H9 (cell line): ENCODE data around the gene GALNT15. TPM values are rescaled to one million over a fixed set of nuclear protein-coding genes. Genes with fewer than 3 reads are reported as not detected.

Experiments
- DNase-seq: peaks from one replicate; pipeline ENCODE4 v3.0.0-alpha.2; 2017
- H2AFZ ChIP-seq: one replicate; pipeline ENCODE4 v1.6.1; 2013; ENCODE audit warnings: mild to moderate bottlenecking, low read length, control low read depth, moderate library complexity
- H2AK5ac ChIP-seq: 2 replicates; pipeline ENCODE4 v1.6.1; 2013; ENCODE audit warnings: low read length, control low read depth, mixed read lengths; ENCODE audit not compliant: insufficient read length
- H2BK120ac ChIP-seq: one replicate; pipeline ENCODE4 v1.6.1; 2013; ENCODE audit warnings: low read depth, mild to moderate bottlenecking, low read length, control low read depth, inconsistent platforms; ENCODE audit not compliant: poor library complexity, severe bottlenecking
- H2BK12ac ChIP-seq: 2 replicates; pipeline ENCODE4 v1.6.1; 2013; ENCODE audit warnings: low read length, control low read depth, mixed read lengths, low read depth; ENCODE audit not compliant: insufficient read length
- H2BK15ac ChIP-seq: 2 replicates; pipeline ENCODE4 v1.6.1; 2013; ENCODE audit warnings: low read depth, low read length, control low read depth
- H2BK20ac ChIP-seq: one replicate; pipeline ENCODE4 v1.6.1; 2013; ENCODE audit warnings: low read depth, mild to moderate bottlenecking, low read length, control low read depth, inconsistent platforms; ENCODE audit not compliant: poor library complexity, severe bottlenecking
- H2BK5ac ChIP-seq: 2 replicates; pipeline ENCODE4 v1.6.1; 2013; ENCODE audit warnings: low read length, control low read depth, mixed read lengths; ENCODE audit not compliant: insufficient read length
- H3K14ac ChIP-seq: 2 replicates; pipeline ENCODE4 v1.6.1; 2013; ENCODE audit warnings: low read length, control low read depth; ENCODE audit not compliant: insufficient read depth
- H3K18ac ChIP-seq: 2 replicates; pipeline ENCODE4 v1.6.1; 2013; ENCODE audit warnings: low read depth, mild to moderate bottlenecking, mixed read lengths, low read length, control low read depth; ENCODE audit not compliant: insufficient read length
- H3K23ac ChIP-seq: 2 replicates; pipeline ENCODE4 v1.6.1; 2013; ENCODE audit warnings: low read length, control low read depth, mixed read lengths, low read depth; ENCODE audit not compliant: insufficient read length
- H3K23me2 ChIP-seq: 2 replicates; pipeline ENCODE4 v1.6.1; 2013; ENCODE audit warnings: low read depth, mild to moderate bottlenecking, mixed read lengths, low read length, control low read depth; ENCODE audit not compliant: insufficient read length, poor library complexity, severe bottlenecking
- H3K27ac ChIP-seq: 2 replicates; pipeline ENCODE4 v1.5.1; 2013; ENCODE audit warnings: low read length, control low read depth, mixed read lengths, low read depth; ENCODE audit not compliant: insufficient read length
- H3K27me3 ChIP-seq: 2 replicates; pipeline ENCODE4 v1.6.1; 2013; ENCODE audit warnings: low read length, control low read depth, inconsistent platforms; ENCODE audit not compliant: insufficient read depth
- H3K4ac ChIP-seq: 2 replicates; pipeline ENCODE4 v1.6.1; 2013; ENCODE audit warnings: low read depth, mild to moderate bottlenecking, control low read depth, inconsistent platforms, low read length, moderate library complexity
- H3K4me1 ChIP-seq: 2 replicates; pipeline ENCODE4 v1.6.1; 2013; ENCODE audit warnings: low read length, control low read depth, inconsistent platforms; ENCODE audit not compliant: insufficient read depth
- H3K4me2 ChIP-seq: 2 replicates; pipeline ENCODE4 v1.6.1; 2013; ENCODE audit warnings: low read length, control low read depth, mixed read lengths; ENCODE audit not compliant: insufficient read length, insufficient read depth
- H3K56ac ChIP-seq: 2 replicates; pipeline ENCODE4 v1.6.1; 2013; ENCODE audit warnings: low read depth, mild to moderate bottlenecking, mixed read lengths, low read length, control low read depth; ENCODE audit not compliant: insufficient read length
- H3K79me1 ChIP-seq: 2 replicates; pipeline ENCODE4 v1.6.1; 2013; ENCODE audit warnings: low read depth, mild to moderate bottlenecking, moderate library complexity, low read length, control low read depth, inconsistent platforms; ENCODE audit not compliant: insufficient read depth, poor library complexity, severe bottlenecking
- H3K79me2 ChIP-seq: 2 replicates; pipeline ENCODE4 v1.6.1; 2013; ENCODE audit warnings: low read length, control low read depth, inconsistent platforms; ENCODE audit not compliant: insufficient read depth
- H3K9ac ChIP-seq: 2 replicates; pipeline ENCODE4 v1.6.1; 2013; ENCODE audit warnings: low read length, control low read depth, mixed read lengths; ENCODE audit not compliant: insufficient read length; ENCODE audit errors: extremely low read depth
- H3K9me3 ChIP-seq: one replicate; pipeline ENCODE4 v1.6.1; 2013; ENCODE audit warnings: low read depth, low read length, inconsistent platforms; ENCODE audit not compliant: control insufficient read depth
- H3T11ph ChIP-seq: one replicate; pipeline ENCODE4 v1.6.1; 2013; ENCODE audit warnings: mild to moderate bottlenecking, low read length, control low read depth, inconsistent platforms
- H4K20me1 ChIP-seq: one replicate; pipeline ENCODE4 v1.6.1; 2013; ENCODE audit not compliant: control insufficient read depth, insufficient read length, insufficient read depth
- H4K5ac ChIP-seq: 2 replicates; pipeline ENCODE4 v1.6.1; 2013; ENCODE audit warnings: low read depth, mild to moderate bottlenecking, mixed read lengths, low read length, control low read depth; ENCODE audit not compliant: insufficient read length
- H4K8ac ChIP-seq: replicated peaks from 2 replicates; pipeline ENCODE4 v1.6.1; 2013; ENCODE audit warnings: low read length, control low read depth, mixed read lengths, low read depth; ENCODE audit not compliant: insufficient read length
- H4K91ac ChIP-seq: 2 replicates; pipeline ENCODE4 v1.6.1; 2013; ENCODE audit warnings: low read depth, mild to moderate bottlenecking, moderate library complexity, mixed read lengths, low read length, control low read depth; ENCODE audit not compliant: insufficient read length
- H3K27ac Mint-ChIP-seq, 3 experiments: 2 replicates in 2 of 3; 3 replicates in 1 of 3; pipeline ENCODE4 v1.8.0; 2020 to 2021; ENCODE audit warnings: mixed read lengths in 3 of 3, mild to moderate bottlenecking in 1 of 3, moderate library complexity in 1 of 3
- H3K27me3 Mint-ChIP-seq: 2 replicates; pipeline ENCODE4 v1.8.0; 2021; ENCODE audit warnings: low read depth, mild to moderate bottlenecking, moderate library complexity, mixed read lengths
- H3K36me3 Mint-ChIP-seq, 3 experiments: 2 replicates in 2 of 3; 3 replicates in 1 of 3; pipeline ENCODE4 v1.8.0; 2020 to 2021; ENCODE audit warnings: low read depth in 3 of 3, mixed read lengths in 3 of 3; ENCODE audit not compliant: insufficient read depth in 1 of 3
- H3K4me1 Mint-ChIP-seq, 2 experiments: 2 replicates each; pipeline ENCODE4 v1.8.0; 2020; ENCODE audit warnings: mixed read lengths in 2 of 2
- H3K4me3 Mint-ChIP-seq, 2 experiments: 2 replicates in 1 of 2; 3 replicates in 1 of 2; pipeline ENCODE4 v1.8.0; 2020 to 2021; ENCODE audit warnings: mild to moderate bottlenecking in 2 of 2, mixed read lengths in 2 of 2, moderate library complexity in 1 of 2
- H3K9me3 Mint-ChIP-seq, 2 experiments: 2 replicates in 1 of 2; 3 replicates in 1 of 2; pipeline ENCODE4 v1.8.0; 2020; ENCODE audit warnings: mild to moderate bottlenecking in 2 of 2, mixed read lengths in 2 of 2, moderate library complexity in 1 of 2
- WGBS: extraction: QIAGEN DNeasy Blood & Tissue Kit; methylation state at CpG from one replicate; pipeline ENCODE4 v1.1.7; 2013; ENCODE audit warnings: missing lambda C conversion rate, low lambda C conversion rate, mixed read lengths; ENCODE audit not compliant: insufficient read length; ENCODE audit errors: extremely low coverage; 5-methylcytosine and 5-hydroxymethylcytosine counted together
- total RNA-seq: library from RNA; stranded (reverse); gene quantifications from 2 replicates; pipeline ENCODE4 v1.2.1, GENCODE V29; 2021
- TF ChIP-seq, protein P1 (sequence below): fragments of 200-600 bp; sonication (generic); conservative IDR thresholded peaks from 3 replicates; pipeline ENCODE4 v1.8.0; 2021; ENCODE audit warnings: antibody characterized with exemption, mild to moderate bottlenecking

The GALNT15 gene
- total RNA-seq, 1 experiment from 2014 or later: 0.04 TPM

- TF ChIP-seq, protein P1, sequence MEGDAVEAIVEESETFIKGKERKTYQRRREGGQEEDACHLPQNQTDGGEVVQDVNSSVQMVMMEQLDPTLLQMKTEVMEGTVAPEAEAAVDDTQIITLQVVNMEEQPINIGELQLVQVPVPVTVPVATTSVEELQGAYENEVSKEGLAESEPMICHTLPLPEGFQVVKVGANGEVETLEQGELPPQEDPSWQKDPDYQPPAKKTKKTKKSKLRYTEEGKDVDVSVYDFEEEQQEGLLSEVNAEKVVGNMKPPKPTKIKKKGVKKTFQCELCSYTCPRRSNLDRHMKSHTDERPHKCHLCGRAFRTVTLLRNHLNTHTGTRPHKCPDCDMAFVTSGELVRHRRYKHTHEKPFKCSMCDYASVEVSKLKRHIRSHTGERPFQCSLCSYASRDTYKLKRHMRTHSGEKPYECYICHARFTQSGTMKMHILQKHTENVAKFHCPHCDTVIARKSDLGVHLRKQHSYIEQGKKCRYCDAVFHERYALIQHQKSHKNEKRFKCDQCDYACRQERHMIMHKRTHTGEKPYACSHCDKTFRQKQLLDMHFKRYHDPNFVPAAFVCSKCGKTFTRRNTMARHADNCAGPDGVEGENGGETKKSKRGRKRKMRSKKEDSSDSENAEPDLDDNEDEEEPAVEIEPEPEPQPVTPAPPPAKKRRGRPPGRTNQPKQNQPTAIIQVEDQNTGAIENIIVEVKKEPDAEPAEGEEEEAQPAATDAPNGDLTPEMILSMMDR: no peak
- Histone ChIP-seq H4K20me1 (no peaks in the 10 kb centered on the region), H3K23ac (no peak overlapping the region), H3K79me2 (no peaks in the 10 kb centered on the region), H3K27me3 (no peaks in the 10 kb centered on the region), H3T11ph (no peak overlapping the region), H3K14ac (no peak overlapping the region), H4K8ac (no peak overlapping the region), H3K79me1 (no peaks in the 10 kb centered on the region), H4K91ac (no peak overlapping the region), H2AK5ac (no peak overlapping the region), H3K9ac (no peak overlapping the region), H3K4me1 (peaks cover 2% of the 10 kb centered on the region; the same call in 1 of the 2 replicates), H2BK15ac (no peak overlapping the region), H3K18ac (no peak overlapping the region), H2BK20ac (no peak overlapping the region), H3K4me2 (no peak overlapping the region), H2BK5ac (no peak overlapping the region), H4K5ac (no peak overlapping the region), H3K23me2 (no peaks in the 10 kb centered on the region), H2BK120ac (no peak overlapping the region), H3K27ac (no peak overlapping the region), H3K56ac (no peak overlapping the region), H2AFZ (no peak overlapping the region), H3K4ac (no peak overlapping the region), H2BK12ac (no peak overlapping the region), H3K9me3 (no peaks in the 10 kb centered on the region)
- Mint-ChIP-seq H3K4me3 (no peak overlapping the region), H3K27ac (no peak overlapping the region), H3K36me3 (no peaks in the 10 kb centered on the region; a peak in 1 of 7 replicates), H3K4me1 (peaks cover 7 to 10% of the 10 kb centered on the region in 2 experiments), H3K9me3 (no peaks in the 10 kb centered on the region), H3K27me3 (peaks cover 3% of the 10 kb centered on the region)
- DNase-seq: no peak
- WGBS: no CpG with 5 or more reads among the region's 4 CpGs
Observed at GRCh38 chr3:16198427-16198826, 23.9 kb downstream of the GALNT15 start.
